ENCODE measurements around the gene RBM47.

- TF ChIP-seq, protein P1, sequence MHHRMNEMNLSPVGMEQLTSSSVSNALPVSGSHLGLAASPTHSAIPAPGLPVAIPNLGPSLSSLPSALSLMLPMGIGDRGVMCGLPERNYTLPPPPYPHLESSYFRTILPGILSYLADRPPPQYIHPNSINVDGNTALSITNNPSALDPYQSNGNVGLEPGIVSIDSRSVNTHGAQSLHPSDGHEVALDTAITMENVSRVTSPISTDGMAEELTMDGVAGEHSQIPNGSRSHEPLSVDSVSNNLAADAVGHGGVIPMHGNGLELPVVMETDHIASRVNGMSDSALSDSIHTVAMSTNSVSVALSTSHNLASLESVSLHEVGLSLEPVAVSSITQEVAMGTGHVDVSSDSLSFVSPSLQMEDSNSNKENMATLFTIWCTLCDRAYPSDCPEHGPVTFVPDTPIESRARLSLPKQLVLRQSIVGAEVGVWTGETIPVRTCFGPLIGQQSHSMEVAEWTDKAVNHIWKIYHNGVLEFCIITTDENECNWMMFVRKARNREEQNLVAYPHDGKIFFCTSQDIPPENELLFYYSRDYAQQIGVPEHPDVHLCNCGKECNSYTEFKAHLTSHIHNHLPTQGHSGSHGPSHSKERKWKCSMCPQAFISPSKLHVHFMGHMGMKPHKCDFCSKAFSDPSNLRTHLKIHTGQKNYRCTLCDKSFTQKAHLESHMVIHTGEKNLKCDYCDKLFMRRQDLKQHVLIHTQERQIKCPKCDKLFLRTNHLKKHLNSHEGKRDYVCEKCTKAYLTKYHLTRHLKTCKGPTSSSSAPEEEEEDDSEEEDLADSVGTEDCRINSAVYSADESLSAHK (tag by site-specific recombination; IDR thresholded peaks at IDR 0.05) = no peak
- TF ChIP-seq ZNF175 (tag by site-specific recombination; IDR thresholded peaks at IDR 0.05) (no peak), ZNF544 (tag by site-specific recombination; IDR thresholded peaks at IDR 0.05) (no peak), CTCF (tag by site-specific recombination; IDR thresholded peaks at IDR 0.05) (no peak), ZSCAN16 (tag by site-specific recombination; IDR thresholded peaks at IDR 0.05) (no peak)
- TF ChIP-seq, protein P2, sequence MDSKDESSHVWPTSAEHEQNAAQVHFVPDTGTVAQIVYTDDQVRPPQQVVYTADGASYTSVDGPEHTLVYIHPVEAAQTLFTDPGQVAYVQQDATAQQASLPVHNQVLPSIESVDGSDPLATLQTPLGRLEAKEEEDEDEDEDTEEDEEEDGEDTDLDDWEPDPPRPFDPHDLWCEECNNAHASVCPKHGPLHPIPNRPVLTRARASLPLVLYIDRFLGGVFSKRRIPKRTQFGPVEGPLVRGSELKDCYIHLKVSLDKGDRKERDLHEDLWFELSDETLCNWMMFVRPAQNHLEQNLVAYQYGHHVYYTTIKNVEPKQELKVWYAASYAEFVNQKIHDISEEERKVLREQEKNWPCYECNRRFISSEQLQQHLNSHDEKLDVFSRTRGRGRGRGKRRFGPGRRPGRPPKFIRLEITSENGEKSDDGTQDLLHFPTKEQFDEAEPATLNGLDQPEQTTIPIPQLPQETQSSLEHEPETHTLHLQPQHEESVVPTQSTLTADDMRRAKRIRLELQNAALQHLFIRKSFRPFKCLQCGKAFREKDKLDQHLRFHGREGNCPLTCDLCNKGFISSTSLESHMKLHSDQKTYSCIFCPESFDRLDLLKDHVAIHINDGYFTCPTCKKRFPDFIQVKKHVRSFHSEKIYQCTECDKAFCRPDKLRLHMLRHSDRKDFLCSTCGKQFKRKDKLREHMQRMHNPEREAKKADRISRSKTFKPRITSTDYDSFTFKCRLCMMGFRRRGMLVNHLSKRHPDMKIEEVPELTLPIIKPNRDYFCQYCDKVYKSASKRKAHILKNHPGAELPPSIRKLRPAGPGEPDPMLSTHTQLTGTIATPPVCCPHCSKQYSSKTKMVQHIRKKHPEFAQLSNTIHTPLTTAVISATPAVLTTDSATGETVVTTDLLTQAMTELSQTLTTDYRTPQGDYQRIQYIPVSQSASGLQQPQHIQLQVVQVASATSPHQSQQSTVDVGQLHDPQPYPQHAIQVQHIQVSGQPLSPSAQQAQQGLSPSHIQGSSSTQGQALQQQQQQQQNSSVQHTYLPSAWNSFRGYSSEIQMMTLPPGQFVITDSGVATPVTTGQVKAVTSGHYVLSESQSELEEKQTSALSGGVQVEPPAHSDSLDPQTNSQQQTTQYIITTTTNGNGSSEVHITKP (tag by site-specific recombination; IDR thresholded peaks at IDR 0.05) = no peak
- TF ChIP-seq, protein P3, sequence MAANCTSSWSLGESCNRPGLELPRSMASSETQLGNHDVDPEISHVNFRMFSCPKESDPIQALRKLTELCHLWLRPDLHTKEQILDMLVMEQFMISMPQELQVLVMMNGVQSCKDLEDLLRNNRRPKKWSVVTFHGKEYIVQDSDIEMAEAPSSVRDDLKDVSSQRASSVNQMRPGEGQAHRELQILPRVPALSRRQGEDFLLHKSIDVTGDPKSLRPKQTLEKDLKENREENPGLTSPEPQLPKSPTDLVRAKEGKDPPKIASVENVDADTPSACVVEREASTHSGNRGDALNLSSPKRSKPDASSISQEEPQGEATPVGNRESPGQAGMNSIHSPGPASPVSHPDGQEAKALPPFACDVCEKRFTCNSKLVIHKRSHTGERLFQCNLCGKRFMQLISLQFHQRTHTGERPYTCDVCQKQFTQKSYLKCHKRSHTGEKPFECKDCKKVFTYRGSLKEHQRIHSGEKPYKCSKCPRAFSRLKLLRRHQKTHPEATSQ (tag by site-specific recombination; IDR thresholded peaks at IDR 0.05) = no peak
- TF ChIP-seq, protein P4, sequence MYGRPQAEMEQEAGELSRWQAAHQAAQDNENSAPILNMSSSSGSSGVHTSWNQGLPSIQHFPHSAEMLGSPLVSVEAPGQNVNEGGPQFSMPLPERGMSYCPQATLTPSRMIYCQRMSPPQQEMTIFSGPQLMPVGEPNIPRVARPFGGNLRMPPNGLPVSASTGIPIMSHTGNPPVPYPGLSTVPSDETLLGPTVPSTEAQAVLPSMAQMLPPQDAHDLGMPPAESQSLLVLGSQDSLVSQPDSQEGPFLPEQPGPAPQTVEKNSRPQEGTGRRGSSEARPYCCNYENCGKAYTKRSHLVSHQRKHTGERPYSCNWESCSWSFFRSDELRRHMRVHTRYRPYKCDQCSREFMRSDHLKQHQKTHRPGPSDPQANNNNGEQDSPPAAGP (tag by site-specific recombination; IDR thresholded peaks at IDR 0.05) = no peak
Measured at GRCh38 chr4:40511036-40511614, 118.5 kb downstream of the RBM47 start.
